GM18520 (cell line): ENCODE measurements around the gene ALKBH6.

Source experiments
- ATAC-seq: cut with Tn5 transposase; IDR thresholded peaks from one replicate; pipeline ENCODE4 v1.9.1; 2021; ENCODE audit not compliant: unreplicated experiment

Gene ALKBH6

DNA sequence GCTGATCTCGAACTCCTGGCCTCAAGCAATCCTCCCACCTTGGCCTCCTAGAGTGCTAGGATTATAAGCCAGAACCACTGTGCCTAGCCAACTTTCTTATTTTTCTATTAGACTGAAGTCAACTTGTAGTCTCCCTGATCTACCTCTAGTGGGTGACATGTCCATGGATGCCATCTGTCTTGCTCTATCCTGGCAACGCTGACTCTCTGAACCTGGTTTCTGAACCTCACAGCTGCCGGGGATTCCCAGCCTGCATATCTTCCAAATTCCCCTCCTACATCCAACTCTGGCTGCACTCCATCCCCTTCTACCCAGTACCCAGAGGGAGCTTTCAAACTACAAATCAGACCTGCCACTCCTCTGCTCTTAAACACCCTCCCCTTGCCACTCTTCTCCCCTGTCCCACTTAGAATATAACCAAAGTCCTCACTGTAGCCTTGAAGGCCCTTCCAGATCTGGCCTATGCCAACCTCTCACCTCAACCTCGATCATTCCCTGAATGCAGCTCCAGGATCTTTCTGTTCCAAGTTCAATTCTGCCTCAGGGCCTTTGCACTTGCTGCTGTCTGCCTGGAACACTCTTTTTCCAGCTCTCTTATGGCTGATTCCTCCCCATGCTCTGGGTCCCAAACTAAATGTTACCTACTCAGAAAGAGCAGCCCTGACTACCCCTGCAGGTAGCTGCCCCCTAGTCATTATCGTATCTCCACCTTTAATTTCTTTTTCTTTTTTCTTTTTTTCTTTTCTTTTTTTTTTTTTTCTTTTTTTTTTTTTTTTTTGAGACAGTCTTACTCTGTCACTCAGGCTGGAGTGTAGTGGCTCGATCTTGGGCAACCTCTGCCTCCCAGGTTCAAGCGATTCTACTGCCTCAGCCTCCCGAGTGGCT, 16.5 kb upstream of the ALKBH6 start:
- no peak for ATAC-seq

DNA sequence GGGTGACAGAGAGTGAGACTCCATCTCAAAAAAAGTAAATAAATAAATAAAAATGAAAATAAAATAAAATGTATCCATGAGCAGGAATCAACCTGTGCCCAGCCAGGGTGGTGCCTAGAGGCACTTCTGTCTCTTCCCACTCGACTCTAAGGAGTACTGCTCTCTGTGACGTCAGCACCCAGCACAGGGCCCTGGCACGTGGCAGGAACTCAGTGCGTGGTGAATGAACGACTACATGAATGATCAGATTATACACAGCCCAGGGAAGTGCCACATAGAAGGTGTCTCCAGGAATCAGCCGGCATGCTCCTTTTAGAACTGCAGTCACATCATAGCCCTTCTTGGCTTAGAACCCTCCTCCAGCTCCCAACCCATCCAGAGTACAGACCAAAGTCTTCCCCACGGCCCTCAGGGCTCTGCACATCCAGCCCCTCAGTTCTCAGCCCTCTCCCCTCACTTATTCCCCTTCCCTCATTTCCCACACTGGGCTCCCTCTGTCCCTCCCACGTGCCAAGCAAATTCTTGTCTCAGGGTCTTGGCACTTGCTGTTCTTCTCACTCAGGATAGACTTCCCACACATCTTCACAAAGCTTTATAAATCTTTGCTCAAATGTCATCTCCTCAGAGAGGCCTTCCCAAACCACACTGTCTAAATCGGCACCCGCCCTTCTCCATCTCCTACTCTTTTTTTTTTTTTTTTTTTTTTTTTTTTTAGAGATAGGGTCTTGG, 14.5 kb upstream of the ALKBH6 start:
- ATAC-seq: no peak

DNA sequence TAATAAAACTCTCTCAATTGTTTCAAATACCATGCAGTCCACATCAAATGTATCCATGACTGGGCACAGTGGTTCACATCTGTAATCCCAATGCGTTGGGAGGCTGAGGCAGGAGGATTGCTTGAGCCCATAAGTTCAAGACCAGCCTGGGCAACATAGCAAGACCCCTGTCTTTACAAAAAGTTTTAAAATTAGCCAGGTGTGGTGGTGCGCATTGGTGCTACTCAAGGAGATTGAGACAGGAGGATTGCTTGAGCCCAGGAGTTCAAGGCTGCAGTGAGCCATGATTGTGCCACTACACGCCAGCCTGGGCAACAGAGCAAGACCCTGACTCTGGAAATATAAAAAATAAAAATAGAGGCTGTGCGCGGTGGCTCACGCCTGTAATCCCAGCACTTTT, 13.7 kb upstream of the ALKBH6 start:
- no peak for ATAC-seq

- no peak for ATAC-seq
These were observed 12.3 kb upstream of the ALKBH6 start for GRCh38 chr19:36026091-36026876.

DNA sequence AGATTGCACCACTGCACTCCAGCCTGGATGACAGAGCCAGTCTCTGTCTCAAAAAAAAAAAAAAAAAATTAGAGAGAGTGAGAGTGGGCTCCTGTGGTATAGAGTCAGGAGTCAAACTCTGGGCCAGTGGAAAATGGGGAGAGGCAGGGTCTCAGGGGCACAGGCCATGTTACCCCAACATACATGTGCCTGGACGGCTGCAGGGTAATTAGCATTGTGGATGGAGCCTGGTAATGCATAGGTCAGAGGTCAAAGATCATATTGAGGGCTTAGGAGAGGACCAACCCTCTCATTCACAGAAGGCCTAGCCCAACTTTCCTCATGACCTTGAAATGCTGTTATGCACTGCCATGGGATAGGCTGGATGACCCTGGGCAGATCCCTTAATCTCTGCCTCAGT, 11.5 kb upstream of the ALKBH6 start:
- no peak for ATAC-seq

GRCh38 chr19:36023432-36023831, 9.4 kb upstream of the ALKBH6 start:
- no peak for ATAC-seq

DNA sequence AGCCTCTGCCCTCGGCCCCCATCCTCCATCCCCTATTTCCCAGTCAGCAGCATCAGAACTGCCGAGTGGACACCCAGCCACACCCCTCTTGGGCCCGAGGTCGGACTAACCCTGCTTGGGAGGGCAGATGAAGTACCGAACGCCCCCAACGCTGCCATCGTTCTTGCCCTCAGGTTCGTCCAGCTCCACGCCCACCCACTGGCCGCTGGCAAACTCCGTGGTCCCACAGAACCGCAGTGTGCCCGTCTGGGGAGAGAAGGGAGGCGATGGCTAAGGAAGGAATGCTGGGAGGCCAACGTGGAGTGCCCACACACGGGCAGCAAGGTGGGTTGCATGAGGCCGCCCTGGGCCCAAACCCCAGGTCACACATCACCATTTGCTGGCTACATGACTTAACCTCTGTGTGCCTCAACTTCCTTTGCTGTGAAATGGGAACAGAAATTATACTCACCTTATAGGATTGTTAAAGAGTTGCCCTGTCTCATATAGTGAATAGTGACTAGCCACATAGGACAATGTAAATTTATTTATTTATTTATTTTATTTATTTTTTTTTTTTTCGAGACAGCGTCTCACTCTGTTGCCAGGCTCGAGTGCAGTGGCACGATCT, 5.2 kb upstream of the ALKBH6 start:
- no peak for ATAC-seq

DNA sequence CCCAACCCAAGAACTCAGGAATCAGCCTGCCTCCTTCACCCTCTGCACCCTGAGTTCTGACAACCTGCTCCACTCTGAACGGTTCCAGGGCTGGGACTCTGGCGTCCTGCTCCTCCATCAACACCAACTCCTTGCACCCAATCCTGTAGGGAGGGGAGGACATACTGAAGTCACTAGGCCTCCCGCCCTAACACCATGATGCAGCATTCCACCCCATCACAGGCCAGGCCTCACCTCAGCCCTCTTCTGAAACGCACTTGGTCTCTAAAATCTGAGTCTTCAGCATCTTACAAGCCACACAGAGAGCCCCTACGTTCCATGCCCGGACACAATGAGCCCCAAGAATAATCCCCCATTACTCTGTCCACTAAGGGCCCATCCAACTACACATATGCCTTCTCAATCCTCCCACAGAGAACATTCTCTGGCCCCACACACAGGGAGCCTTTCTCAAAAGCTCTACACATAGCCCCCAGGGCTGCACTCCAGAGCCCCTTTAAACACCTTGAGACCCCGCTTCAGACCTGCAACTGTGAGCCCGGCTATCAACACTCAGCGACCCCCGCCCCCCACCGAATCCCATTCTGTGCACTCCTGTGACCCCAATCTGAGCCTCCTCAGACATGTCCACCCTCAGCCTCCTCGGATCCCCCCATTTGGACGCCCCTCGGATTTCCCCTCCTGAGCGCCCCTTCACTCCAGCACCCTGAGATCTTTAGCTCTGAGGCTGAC, 567 bp downstream of the ALKBH6 start:
- ATAC-seq: no peak

GRCh38 chr19:36010402-36010801, 3.6 kb downstream of the ALKBH6 start:
- no peak for ATAC-seq

- no peak for ATAC-seq
These were observed 4.2 kb downstream of the ALKBH6 start for GRCh38 chr19:36009633-36010379.

DNA sequence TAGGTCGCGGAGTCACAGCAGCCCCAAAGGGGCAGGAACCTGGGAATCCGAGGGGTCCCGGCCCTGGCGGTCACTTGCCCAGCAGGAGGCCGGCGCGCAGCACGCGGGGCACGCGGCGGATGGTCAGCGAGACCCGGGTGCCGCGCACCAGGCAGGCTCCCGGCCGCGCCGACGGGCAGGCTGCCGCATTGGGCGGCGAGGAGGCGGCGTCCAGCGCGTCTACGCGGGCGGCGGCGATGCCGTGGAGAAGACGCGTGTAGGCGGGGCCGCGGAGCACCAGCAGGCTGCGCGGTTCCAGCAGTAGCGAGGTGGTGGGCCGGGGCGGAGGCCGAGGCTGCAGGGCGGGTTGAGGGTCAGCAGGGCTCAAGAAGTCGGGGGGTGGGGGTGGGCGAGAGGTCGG, 4.8 kb downstream of the ALKBH6 start:
- no peak for ATAC-seq

DNA sequence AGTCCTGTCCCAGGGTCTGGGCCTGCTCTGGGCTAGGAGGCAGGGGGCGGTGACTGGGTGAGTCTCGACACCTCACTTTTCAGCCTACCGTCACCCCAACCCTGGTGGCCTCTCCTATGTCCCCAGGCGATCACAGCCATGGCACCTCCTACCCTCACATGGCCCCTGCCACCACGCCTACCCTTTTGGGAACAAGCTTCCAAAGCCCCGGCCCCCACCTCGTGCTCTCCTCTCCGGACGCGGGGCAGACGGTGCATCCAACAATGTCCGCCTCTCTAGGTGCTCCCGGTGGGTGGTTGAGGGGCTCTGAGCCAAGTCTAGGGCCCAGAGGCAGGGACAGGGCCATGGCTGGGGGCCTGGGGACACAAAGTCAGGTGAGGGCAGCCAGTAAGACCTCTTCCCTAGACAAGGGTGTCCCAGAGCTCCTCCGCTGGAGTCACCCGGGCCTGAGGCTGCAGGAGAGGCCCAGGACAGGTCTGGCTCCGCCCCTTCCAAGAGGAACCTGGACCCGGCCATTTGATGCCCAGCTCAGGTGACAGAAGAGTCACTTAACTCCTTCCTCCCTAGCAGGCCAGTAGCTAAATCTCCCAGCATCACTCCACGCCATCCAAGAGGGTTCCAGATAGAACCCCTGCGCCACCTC, 5.6 kb downstream of the ALKBH6 start, which contains the start of gene SYNE4:
Gene SYNE4, minus strand, starts transcription at position 478 of the 643 bp plus-strand sequence. Its CDS starts 132 bp downstream, at position 346.
- no peak for ATAC-seq

DNA sequence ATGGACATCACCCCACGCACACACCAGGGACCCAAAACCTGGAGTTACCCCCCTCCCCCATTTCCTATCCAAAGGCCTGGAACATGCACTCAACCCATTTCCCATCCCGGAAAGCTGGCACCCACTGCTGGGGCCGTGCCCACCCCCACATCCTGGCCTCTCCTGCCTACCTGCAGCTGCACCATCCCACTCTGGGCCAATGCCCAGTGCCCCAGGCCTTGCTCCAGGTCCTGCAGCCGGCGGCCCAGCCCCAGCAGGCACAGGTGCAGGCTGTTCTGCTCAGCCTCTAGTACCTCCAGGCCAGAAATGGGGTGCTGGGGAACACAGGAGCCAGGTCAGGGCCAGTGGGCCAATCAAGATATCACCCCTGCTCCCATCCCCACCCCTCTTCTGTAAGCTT, 7.1 kb downstream of the ALKBH6 start:
- no peak for ATAC-seq

DNA sequence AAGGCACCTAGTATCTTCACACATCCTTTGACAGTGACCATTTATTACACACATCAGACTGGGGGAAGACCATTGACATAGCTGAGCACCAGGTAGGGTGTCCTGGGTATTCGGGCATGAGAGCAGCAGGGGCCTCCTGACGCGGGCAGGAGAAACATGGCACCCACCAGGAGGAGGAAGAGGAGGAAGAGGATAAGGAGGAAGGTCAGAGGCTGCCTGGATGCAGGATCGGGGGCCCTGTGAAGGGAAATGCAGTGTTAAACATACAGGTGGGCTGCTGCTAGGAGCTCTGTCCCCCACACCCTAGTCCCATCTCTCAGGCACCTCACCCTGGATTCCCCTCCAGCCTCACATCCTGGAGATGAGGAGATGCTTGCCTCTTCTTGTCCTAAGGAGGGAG, 10.7 kb downstream of the ALKBH6 start:
- ATAC-seq: no peak

GRCh38 chr19:36001605-36002004, 12.4 kb downstream of the ALKBH6 start:
- no peak for ATAC-seq

- ATAC-seq: no peak
These were observed 17.2 kb downstream of the ALKBH6 start for GRCh38 chr19:35996777-35997176.

DNA sequence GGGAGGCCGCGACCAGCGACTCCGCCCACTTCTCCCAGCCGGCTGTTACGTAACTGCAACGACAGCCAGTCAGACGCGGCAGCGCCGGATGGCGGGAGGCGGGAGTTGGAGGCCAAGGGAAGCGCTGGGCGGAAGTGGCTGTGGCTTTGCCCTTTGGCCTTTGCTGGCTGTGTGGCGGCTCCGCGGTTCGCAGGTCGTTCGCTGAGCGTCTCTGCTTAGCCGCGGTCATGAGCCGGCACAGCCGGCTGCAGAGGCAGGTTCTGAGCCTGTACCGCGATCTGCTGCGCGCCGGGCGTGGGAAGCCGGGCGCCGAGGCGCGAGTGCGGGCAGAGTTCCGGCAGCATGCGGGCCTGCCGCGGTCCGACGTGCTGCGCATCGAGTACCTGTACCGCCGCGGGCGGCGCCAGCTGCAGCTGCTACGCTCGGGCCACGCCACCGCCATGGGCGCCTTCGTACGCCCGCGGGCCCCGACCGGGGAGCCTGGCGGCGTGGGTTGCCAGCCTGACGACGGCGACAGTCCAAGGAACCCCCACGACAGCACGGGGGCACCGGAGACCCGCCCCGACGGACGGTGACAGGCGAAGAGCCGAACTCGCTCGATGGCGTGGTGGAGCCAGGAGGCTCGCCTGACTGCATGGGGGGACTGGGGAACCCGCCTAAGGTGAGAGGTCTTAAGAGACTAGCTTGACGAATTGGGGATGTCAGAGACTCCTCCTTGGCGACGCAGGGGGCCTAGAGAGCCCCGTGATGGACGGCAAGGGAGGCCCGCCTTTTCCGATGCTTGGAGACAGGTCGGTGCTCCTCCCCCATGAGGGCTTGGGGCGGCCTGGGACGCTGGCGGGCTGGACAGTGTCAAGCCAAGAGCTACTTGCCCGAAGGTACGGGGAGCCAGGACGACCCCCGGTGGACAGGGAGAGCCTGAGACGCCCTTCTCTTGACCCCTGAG, 18.7 kb downstream of the ALKBH6 start, which contains the start of gene SDHAF1:
Gene SDHAF1, plus strand, starts transcription at position 141 of the 946 bp plus-strand sequence. Its CDS starts 87 bp downstream, at position 228.
- peak; percentile 80 for ATAC-seq
